ENCODE results near the gene SGIP1.

Gene SGIP1

DNA sequence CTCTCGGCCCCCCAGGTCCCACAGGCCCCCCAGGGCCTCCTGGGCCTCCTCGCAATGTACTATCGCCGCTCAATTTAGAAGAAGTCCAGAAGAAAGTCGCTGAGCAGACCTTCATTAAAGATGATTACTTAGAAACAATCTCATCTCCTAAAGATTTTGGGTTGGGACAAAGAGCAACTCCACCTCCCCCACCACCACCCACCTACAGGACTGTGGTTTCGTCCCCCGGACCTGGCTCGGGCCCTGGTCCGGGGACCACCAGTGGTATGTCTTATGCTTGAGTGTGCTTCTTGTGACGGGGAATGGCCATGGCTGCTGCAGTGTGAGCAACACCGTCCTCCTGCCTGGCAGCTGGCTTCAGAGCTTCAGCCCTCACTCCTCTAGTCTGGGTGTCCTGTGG, 148.2 kb downstream of the SGIP1 start:
- no peak overlapping the region for H3K4me3 ChIP-seq (replicated peaks; ENCODE audit: low read depth, low read length)
- TF ChIP-seq, protein P1, sequence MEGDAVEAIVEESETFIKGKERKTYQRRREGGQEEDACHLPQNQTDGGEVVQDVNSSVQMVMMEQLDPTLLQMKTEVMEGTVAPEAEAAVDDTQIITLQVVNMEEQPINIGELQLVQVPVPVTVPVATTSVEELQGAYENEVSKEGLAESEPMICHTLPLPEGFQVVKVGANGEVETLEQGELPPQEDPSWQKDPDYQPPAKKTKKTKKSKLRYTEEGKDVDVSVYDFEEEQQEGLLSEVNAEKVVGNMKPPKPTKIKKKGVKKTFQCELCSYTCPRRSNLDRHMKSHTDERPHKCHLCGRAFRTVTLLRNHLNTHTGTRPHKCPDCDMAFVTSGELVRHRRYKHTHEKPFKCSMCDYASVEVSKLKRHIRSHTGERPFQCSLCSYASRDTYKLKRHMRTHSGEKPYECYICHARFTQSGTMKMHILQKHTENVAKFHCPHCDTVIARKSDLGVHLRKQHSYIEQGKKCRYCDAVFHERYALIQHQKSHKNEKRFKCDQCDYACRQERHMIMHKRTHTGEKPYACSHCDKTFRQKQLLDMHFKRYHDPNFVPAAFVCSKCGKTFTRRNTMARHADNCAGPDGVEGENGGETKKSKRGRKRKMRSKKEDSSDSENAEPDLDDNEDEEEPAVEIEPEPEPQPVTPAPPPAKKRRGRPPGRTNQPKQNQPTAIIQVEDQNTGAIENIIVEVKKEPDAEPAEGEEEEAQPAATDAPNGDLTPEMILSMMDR (IDR thresholded peaks at IDR 0.05; ENCODE audit: low read length, missing control alignments) = no peak
- no peak for DNase-seq (ENCODE audit: low read depth)

DNA sequence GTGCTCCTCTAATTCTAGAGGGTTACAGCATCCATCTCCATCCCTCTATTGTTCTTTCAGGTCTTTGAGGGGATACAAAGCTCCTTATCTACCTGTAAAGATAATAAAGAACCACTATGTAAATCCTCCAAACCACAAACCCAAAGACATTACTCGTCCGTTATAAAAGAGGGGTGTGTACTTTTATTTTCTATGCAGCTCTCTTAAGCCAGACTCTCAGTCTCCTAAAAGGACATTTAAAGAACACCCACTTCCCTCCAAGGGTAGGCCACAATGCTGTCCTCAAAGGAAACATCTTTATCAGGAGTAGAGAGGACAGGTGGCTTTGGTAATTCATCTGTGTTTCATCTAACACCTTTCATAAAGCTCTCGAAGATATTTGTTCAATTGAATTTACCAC, 150.4 kb downstream of the SGIP1 start:
- H3K4me3 ChIP-seq (replicated peaks; ENCODE audit: low read depth, low read length) = no peak overlapping the region
- DNase-seq (ENCODE audit: low read depth) = no peak
- TF ChIP-seq, protein P1 (IDR thresholded peaks at IDR 0.05; ENCODE audit: low read length, missing control alignments) = no peak

DNA sequence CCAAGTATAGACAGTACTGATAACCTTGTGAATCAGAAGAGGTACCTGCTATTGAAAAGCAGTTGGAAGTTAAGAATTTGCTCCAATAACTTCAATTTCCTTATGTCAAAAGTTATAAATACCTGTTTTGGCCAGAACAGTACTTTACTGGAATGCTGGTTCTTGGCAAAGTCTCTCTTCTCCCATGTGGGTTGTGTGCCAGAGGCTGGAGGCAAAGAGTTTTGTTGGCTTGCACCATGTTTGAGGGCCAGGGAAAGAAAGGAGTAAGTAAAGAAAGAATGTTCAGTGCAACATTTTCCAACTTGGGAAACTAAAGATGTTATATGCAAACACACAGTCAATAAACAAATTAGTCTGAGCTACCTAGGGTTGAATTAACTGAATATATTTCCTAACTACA, 151.3 kb downstream of the SGIP1 start:
- TF ChIP-seq, protein P1 (IDR thresholded peaks at IDR 0.05; ENCODE audit: low read length, missing control alignments) = no peak
- H3K4me3 ChIP-seq (replicated peaks; ENCODE audit: low read depth, low read length) = no peak overlapping the region
- DNase-seq (ENCODE audit: low read depth) = no peak

DNA sequence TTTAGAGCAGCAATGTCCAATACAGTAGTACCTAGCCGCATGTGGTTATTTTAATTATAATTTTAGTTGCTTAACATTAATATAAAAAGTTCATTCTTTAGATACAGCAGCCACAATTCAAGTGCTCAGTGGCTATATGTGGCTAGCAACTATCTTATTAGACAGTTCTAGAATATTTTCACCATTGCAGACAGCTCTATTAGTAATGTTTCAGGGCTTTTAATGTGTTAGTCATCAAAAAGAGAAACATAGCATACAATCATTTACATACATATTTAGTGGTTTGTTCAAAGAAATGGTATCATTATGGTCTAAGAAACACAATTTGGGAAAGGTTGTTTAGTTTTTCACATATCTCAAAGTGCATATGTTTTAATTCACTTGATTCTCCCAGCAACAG, 151.7 kb downstream of the SGIP1 start:
- H3K4me3 ChIP-seq (replicated peaks; ENCODE audit: low read depth, low read length) = no peak overlapping the region
- TF ChIP-seq, protein P1 (IDR thresholded peaks at IDR 0.05; ENCODE audit: low read length, missing control alignments) = no peak
- no peak for DNase-seq (ENCODE audit: low read depth)

DNA sequence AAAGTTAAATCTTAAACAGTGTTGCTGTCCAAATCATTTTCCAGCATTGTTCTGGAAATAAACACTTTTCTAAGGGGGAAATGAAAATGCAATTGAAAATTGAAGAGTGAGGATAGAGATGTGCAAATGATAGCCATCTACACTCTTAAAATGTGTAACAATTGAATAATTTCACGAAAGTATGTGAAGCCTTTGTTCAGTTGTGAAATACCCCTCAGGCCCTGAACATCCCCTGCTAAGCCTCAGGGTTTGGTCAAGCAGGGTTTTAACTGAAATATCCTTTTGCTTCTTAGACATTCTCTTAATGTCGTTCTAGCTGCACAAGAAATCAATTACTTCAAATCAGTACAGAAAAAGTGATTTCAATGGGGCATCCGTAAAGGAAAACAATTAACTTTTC, 152.5 kb downstream of the SGIP1 start:
- no peak overlapping the region for H3K4me3 ChIP-seq (replicated peaks; ENCODE audit: low read depth, low read length)
- no peak for DNase-seq (ENCODE audit: low read depth)
- TF ChIP-seq, protein P1 (IDR thresholded peaks at IDR 0.05; ENCODE audit: low read length, missing control alignments) = no peak

DNA sequence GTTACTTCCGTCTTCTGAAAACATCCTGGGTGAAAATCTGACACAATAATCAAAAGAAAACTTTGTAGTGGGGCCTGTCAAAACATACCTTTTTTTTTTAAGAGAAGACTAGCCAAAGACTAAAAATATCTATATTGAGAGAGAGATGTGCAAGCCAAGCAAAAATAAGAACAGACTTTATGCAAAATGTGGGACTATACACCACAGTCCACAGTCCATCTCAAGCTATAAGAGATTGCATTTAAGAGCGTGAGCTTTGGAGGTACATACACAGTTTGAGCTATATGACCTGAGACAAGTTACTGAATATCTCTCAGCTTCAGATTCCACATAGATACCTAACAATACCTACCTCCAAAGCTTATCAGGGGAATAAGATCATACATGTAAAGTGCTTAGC, 153.4 kb downstream of the SGIP1 start:
- H3K4me3 ChIP-seq (replicated peaks; ENCODE audit: low read depth, low read length) = no peak overlapping the region
- TF ChIP-seq, protein P1 (IDR thresholded peaks at IDR 0.05; ENCODE audit: low read length, missing control alignments) = no peak
- DNase-seq (ENCODE audit: low read depth) = no peak

DNA sequence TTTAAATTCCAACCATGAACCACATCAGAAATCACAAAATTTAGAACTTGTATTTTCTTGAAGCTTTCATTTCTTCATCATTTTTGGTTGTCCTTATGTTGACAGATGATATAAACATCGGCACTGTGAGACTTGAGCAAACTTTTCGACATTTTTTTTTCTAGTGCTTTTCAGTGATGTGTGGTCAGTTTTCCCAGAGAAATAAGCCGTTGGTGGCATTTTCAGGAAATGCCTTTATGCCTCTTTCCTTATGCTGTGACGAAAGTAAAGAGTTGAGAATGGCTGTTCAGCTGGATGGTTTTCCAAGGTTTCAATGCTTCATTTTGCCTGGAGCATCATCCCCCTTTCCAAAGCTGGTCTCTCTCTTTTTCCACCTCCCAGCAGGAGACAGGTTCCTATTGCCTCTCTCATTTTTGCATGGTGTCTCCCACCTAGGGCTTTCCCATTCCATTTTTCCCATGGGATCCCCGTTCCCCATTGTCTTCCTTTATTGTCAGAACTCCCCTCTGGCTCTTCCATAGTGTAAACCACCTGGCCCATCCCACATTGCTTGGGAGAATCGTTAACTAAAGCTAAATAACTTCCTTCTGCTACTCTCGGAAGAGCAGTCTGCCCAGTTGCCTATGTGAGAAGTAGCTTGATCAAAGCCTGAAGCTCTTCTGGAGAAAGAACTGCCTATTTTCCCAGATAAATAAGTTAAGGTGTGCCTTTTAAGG, 156.9 kb downstream of the SGIP1 start:
- DNase-seq (ENCODE audit: low read depth) = no peak
- no peak overlapping the region for H3K4me3 ChIP-seq (replicated peaks; ENCODE audit: low read depth, low read length)
- TF ChIP-seq, protein P1 (IDR thresholded peaks at IDR 0.05; ENCODE audit: low read length, missing control alignments) = no peak

All from fibroblast of pulmonary artery (primary cell).